ENCODE data around the gene HHLA2. TPM values are rescaled to one million over a fixed set of nuclear protein-coding genes. Genes with fewer than 3 reads are reported as not detected.

The HHLA2 gene
- polyA plus RNA-seq, 1 donor (not counting 4 experiments of a cell fraction or from before 2014, with no cell fraction given) = not detected

DNA sequence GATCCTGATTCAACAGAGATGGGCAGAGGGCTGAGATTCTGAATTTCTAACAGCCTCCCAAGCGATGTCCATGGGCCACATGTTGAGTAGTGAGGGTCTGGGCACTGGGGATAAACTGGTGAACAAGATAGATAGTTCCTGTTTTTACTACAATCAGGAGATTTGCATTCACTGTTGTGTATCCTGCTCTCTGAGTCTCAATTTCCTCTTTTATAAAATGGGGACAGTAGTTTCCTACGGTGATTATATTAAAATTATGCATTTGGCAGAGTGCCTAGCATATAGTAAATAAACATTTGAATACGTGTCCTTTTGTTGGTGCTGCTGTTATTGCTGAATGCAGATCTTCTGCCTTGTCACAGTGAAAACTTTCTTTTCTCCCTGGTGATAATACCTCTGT lies 111.5 kb downstream of the HHLA2 start:
- H3K4me3 ChIP-seq (ENCODE audit: control insufficient read depth in 2 of 3, extremely low read depth in 1 of 3, insufficient read depth in 2 of 3, low read depth in 1 of 3, low read length in 3 of 3) = no peak overlapping the region
- H3K9ac ChIP-seq (ENCODE audit: control insufficient read depth, extremely low read depth, insufficient read depth, low read length) = no peak overlapping the region
- no peaks in the 10 kb centered on the region for H3K79me2 ChIP-seq (ENCODE audit: control insufficient read depth, insufficient read depth, low read length)
- TF ChIP-seq EZH2 (IDR thresholded peaks at IDR 0.05; ENCODE audit: low read length) = no peak
- TF ChIP-seq, protein P1, sequence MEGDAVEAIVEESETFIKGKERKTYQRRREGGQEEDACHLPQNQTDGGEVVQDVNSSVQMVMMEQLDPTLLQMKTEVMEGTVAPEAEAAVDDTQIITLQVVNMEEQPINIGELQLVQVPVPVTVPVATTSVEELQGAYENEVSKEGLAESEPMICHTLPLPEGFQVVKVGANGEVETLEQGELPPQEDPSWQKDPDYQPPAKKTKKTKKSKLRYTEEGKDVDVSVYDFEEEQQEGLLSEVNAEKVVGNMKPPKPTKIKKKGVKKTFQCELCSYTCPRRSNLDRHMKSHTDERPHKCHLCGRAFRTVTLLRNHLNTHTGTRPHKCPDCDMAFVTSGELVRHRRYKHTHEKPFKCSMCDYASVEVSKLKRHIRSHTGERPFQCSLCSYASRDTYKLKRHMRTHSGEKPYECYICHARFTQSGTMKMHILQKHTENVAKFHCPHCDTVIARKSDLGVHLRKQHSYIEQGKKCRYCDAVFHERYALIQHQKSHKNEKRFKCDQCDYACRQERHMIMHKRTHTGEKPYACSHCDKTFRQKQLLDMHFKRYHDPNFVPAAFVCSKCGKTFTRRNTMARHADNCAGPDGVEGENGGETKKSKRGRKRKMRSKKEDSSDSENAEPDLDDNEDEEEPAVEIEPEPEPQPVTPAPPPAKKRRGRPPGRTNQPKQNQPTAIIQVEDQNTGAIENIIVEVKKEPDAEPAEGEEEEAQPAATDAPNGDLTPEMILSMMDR (optimal IDR thresholded peaks at IDR 0.05 in 1 of 3, IDR thresholded peaks at IDR 0.05 in 1 of 3, conservative IDR thresholded peaks at IDR 0.05 in 1 of 3; ENCODE audit: extremely low read depth in 1 of 3, insufficient read depth in 2 of 3, low read length in 3 of 3) = no peak
- FAIRE-seq = no peak
- H3K9me1 ChIP-seq (ENCODE audit: control insufficient read depth, extremely low read depth, insufficient read depth, low read length) = no peaks in the 10 kb centered on the region
- no peaks in the 10 kb centered on the region for H3K36me3 ChIP-seq (ENCODE audit: control insufficient read depth in 2 of 2, extremely low read depth in 1 of 2, insufficient read depth in 2 of 2, low read length in 2 of 2)
- no peak overlapping the region for H3K27ac ChIP-seq (ENCODE audit: control insufficient read depth, insufficient read depth, low read length)
- H3K4me2 ChIP-seq (ENCODE audit: control insufficient read depth, extremely low read depth, insufficient read depth, low read depth, low read length) = no peak overlapping the region
- no peaks in the 10 kb centered on the region for H4K20me1 ChIP-seq (ENCODE audit: control insufficient read depth, extremely low read depth, insufficient read depth, low read length)
- no peak for DNase-seq (ENCODE audit: low read depth, low spot score)
- H3K9me3 ChIP-seq (ENCODE audit: control insufficient read depth, low read depth, low read length) = no peaks in the 10 kb centered on the region
- H3K27me3 ChIP-seq (ENCODE audit: control insufficient read depth, extremely low read depth, insufficient read depth, low read length) = no peaks in the 10 kb centered on the region
- H2AFZ ChIP-seq (ENCODE audit: control insufficient read depth, low read length) = no peak overlapping the region
- H3K4me1 ChIP-seq (ENCODE audit: control insufficient read depth, extremely low read depth, insufficient read depth, low read length) = peaks cover 13% of the 10 kb centered on the region
- dilution Hi-C loops (cut with MboI; ENCODE audit: extremely low pct_ligation_motif_present, low sequenced_read_pairs) = no loop called here

DNA sequence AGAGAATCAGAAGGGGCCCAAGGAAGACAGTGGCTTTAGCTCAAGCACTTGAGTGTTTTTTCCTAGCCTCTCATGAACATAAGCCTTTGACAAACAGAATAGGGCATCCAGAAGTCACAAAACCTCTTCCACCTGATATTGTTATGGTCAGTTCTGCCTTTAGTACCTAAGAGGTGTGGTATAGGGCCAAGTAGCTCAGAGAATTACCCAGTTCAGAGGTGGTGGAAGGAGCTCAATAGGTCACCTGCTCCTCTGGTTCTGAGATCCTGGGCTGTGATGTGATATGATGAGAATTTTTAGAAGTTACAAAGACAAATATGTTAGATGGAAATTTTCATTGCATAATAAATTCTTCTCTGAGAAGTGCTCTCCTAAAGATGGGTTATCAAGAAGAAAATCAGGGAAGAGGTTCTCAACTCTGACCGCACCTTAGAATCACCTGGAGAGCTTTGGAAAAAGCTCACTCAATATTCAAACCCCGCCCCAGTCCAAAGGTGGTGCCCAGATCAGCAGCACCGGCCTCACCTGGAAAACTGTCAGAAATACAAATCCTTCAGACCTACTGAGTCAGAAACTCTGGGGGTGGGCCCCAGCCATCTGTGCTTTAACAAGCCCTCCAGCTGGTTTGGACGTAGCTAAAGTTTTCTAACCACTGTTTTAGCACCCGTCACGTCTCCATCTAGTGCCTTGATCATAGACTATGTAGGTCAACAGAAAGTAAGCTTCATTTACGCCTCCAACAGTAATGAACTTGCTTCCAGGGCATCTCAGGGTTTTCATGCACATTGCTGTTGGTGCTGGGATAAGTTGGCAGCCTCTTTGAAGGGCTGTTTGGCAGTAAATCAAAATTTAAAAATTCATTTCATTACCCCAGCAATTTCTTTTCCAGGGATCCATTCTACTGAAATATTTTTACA lies 112.8 kb downstream of the HHLA2 start:
- no peak for DNase-seq (ENCODE audit: low read depth, low spot score)
- Histone ChIP-seq H3K4me2 (ENCODE audit: control insufficient read depth, extremely low read depth, insufficient read depth, low read depth, low read length) (peak overlapping the region; percentile 28), H3K9me3 (ENCODE audit: control insufficient read depth, low read depth, low read length) (no peaks in the 10 kb centered on the region), H3K27ac (ENCODE audit: control insufficient read depth, insufficient read depth, low read length) (no peak overlapping the region), H3K36me3 (ENCODE audit: control insufficient read depth in 2 of 2, extremely low read depth in 1 of 2, insufficient read depth in 2 of 2, low read length in 2 of 2) (no peaks in the 10 kb centered on the region), H3K4me1 (ENCODE audit: control insufficient read depth, extremely low read depth, insufficient read depth, low read length) (peaks cover 13% of the 10 kb centered on the region), H3K9ac (ENCODE audit: control insufficient read depth, extremely low read depth, insufficient read depth, low read length) (no peak overlapping the region), H3K27me3 (ENCODE audit: control insufficient read depth, extremely low read depth, insufficient read depth, low read length) (no peaks in the 10 kb centered on the region), H3K79me2 (ENCODE audit: control insufficient read depth, insufficient read depth, low read length) (no peaks in the 10 kb centered on the region), H2AFZ (ENCODE audit: control insufficient read depth, low read length) (no peak overlapping the region), H3K9me1 (ENCODE audit: control insufficient read depth, extremely low read depth, insufficient read depth, low read length) (no peaks in the 10 kb centered on the region), H3K4me3 (ENCODE audit: control insufficient read depth in 2 of 3, extremely low read depth in 1 of 3, insufficient read depth in 2 of 3, low read depth in 1 of 3, low read length in 3 of 3) (no peak overlapping the region), H4K20me1 (ENCODE audit: control insufficient read depth, extremely low read depth, insufficient read depth, low read length) (no peaks in the 10 kb centered on the region)
- TF ChIP-seq, protein P1 (optimal IDR thresholded peaks at IDR 0.05 in 1 of 3, IDR thresholded peaks at IDR 0.05 in 1 of 3, conservative IDR thresholded peaks at IDR 0.05 in 1 of 3; ENCODE audit: extremely low read depth in 1 of 3, insufficient read depth in 2 of 3, low read length in 3 of 3) = no peak
- no peak for TF ChIP-seq EZH2 (IDR thresholded peaks at IDR 0.05; ENCODE audit: low read length)
- FAIRE-seq = no peak
- dilution Hi-C loops (cut with MboI; ENCODE audit: extremely low pct_ligation_motif_present, low sequenced_read_pairs) = no loop called here

All from keratinocyte (primary cell).